K562 (cell line): ENCODE measurements around the gene CHRM4. TPM values are rescaled to one million over a fixed set of nuclear protein-coding genes. Genes with fewer than 3 reads are reported as not detected.

Experiments
- ATAC-seq: fragments of 200-7000 bp; cut with Tn5 transposase; 3 replicates; pipeline ENCODE4 v1.9.1; 2020; ENCODE audit warnings: moderate library complexity
- BruUV-seq: library from RNA; stranded (reverse); fragments of 400-500 nt; replicated peaks from 2 replicates; lab custom pipeline; 2021; lab: Mats Ljungman, UMichigan
- CTCF ChIA-PET: fragments of 300-600 bp; formaldehyde crosslinking; extraction: SDS; loops from one replicate; lab custom pipeline; 2021; ENCODE audit warnings: low intra/inter-chr PET ratio; lab: Yijun Ruan, JAX
- POLR2A ChIA-PET: fragments of 300-600, 350-650 bp; sonication (Branson Sonifier 250); formaldehyde crosslinking; extraction: SDS; loops from one replicate; lab custom pipeline; 2021; ENCODE audit warnings: antibody characterized with exemption, inconsistent platforms; lab: Yijun Ruan, JAX
- DNase-seq, 4 experiments: peaks; one replicate each; pipeline versions ENCODE4 v3.0.0 to v3.0.0-alpha.2; 2011 to 2018; ENCODE audit warnings: low spot score in 3 of 4, mixed read lengths in 3 of 4; ENCODE audit errors: extremely low read depth in 1 of 4
- FAIRE-seq: peaks from 2 replicates; lab custom pipeline; 2011; peaks lifted over from hg19 to GRCh38; lab: Jason Lieb, UNC
- H2AFZ ChIP-seq: 2 replicates; pipeline ENCODE4 v1.6.0; 2011; ENCODE audit warnings: low read depth, low read length, control low read depth, inconsistent platforms
- H3K27ac ChIP-seq: fragments of 200-600 bp; 3 replicates; pipeline ENCODE4 v1.8.0; 2011; ENCODE audit warnings: low read depth, mild to moderate bottlenecking, control low read depth, inconsistent platforms, low read length, moderate library complexity, mixed read lengths; ENCODE audit errors: extremely low read depth
- H3K27me3 ChIP-seq, 2 experiments: fragments of 300-600 bp in 1 of 2; 2 replicates in 1 of 2; 3 replicates in 1 of 2; pipeline versions ENCODE4 v1.6.0 to v1.8.0; 2011; ENCODE audit warnings: inconsistent platforms in 2 of 2, low read length in 2 of 2, mild to moderate bottlenecking in 1 of 2, mixed read lengths in 1 of 2, moderate library complexity in 1 of 2; ENCODE audit not compliant: control insufficient read depth in 2 of 2, insufficient read depth in 2 of 2
- H3K36me3 ChIP-seq: fragments of 300-600 bp; 3 replicates; pipeline ENCODE4 v1.8.0; 2011; ENCODE audit warnings: mild to moderate bottlenecking, low read length, inconsistent platforms; ENCODE audit not compliant: control insufficient read depth, insufficient read depth
- H3K4me1 ChIP-seq, 2 experiments: fragments of 200-600 bp in 1 of 2; replicated peaks in 1 of 2; 2 replicates in 1 of 2; 3 replicates in 1 of 2; pipeline versions ENCODE4 v1.5.1 to v1.8.0; 2011; ENCODE audit warnings: inconsistent platforms in 2 of 2, low read length in 2 of 2, mild to moderate bottlenecking in 1 of 2, mixed read lengths in 1 of 2, moderate library complexity in 1 of 2; ENCODE audit not compliant: control insufficient read depth in 2 of 2, insufficient read depth in 2 of 2
- H3K4me2 ChIP-seq: 2 replicates; pipeline ENCODE4 v1.6.1; 2011; ENCODE audit warnings: low read length, control low read depth, inconsistent platforms, mixed read lengths; ENCODE audit not compliant: insufficient read depth
- H3K4me3 ChIP-seq: fragments of 200-600 bp; sonication (generic), shearing (Covaris generic); 2 replicates; pipeline ENCODE4 v1.5.1; 2016; ENCODE audit warnings: control low read depth, inconsistent platforms
- H3K79me2 ChIP-seq: fragments of 200-600 bp; 3 replicates; pipeline ENCODE4 v1.8.0; 2011; ENCODE audit warnings: low read length, inconsistent platforms; ENCODE audit not compliant: control insufficient read depth, insufficient read depth
- H3K9ac ChIP-seq, 2 experiments: 2 replicates each; pipeline versions ENCODE4 v1.6.0 to v1.6.1; 2011; ENCODE audit warnings: low read depth in 2 of 2, low read length in 2 of 2, control low read depth in 1 of 2, inconsistent platforms in 1 of 2, mild to moderate bottlenecking in 1 of 2, mixed read lengths in 1 of 2; ENCODE audit not compliant: insufficient read depth in 1 of 2
- H3K9me1 ChIP-seq: one replicate; pipeline ENCODE4 v1.6.0; 2011; ENCODE audit warnings: inconsistent platforms, mild to moderate bottlenecking, low read length, moderate library complexity; ENCODE audit not compliant: control insufficient read depth, insufficient read depth
- H3K9me3 ChIP-seq: replicated peaks from 2 replicates; pipeline ENCODE4 v1.5.1; 2011; ENCODE audit warnings: low read depth, low read length, inconsistent platforms; ENCODE audit not compliant: control insufficient read depth, insufficient read depth
- H4K20me1 ChIP-seq: replicated peaks from 2 replicates; pipeline ENCODE4 v1.6.1; 2011; ENCODE audit warnings: low read length, inconsistent platforms, mixed read lengths; ENCODE audit not compliant: control insufficient read depth, insufficient read depth
- CLOCK ChIP-seq: fragments of 250-450 bp; sonication (Bioruptor Pico); IDR thresholded peaks from 2 replicates; pipeline ENCODE4 v1.4.0; 2020; ENCODE audit warnings: mild to moderate bottlenecking, moderate library complexity, borderline replicate concordance
- CREB3L1 ChIP-seq: fragments of 450-650 bp; IDR thresholded peaks from 2 replicates; pipeline ENCODE4 v1.6.1; 2014; ENCODE audit warnings: low read depth, mild to moderate bottlenecking, moderate library complexity, borderline replicate concordance
- RBM15 ChIP-seq: fragments of 200-400 bp; formaldehyde crosslinking; IDR thresholded peaks from 2 replicates; pipeline ENCODE4 v1.6.1; 2018; ENCODE audit warnings: mild to moderate bottlenecking, low read length, moderate library complexity; ENCODE audit not compliant: insufficient read depth
- U2AF1 ChIP-seq: fragments of 200-400 bp; formaldehyde crosslinking; optimal IDR thresholded peaks from 2 replicates; pipeline ENCODE3; 2017; ENCODE audit warnings: mild to moderate bottlenecking, low read depth, low read length, moderate library complexity
- ZNF695 ChIP-seq: fragments of 450-650 bp; formaldehyde crosslinking; IDR thresholded peaks from 2 replicates; pipeline ENCODE4 v1.4.0; 2020; ENCODE audit warnings: mild to moderate bottlenecking, moderate library complexity
- WGBS: fragments of 100-300 bp; shearing (Covaris generic); methylation state at CpG from one replicate; pipeline ENCODE4 v1.1.6; 2016; ENCODE audit warnings: low coverage, mixed read lengths; ENCODE audit not compliant: insufficient coverage; ENCODE audit errors: missing lambda C conversion rate; 5-methylcytosine and 5-hydroxymethylcytosine counted together
- in situ Hi-C: fragments of 300-500 bp; cut with MboI; formaldehyde crosslinking; loops from 4 replicates; pipeline ENCODE4 v1.15.0; 2018; ENCODE audit warnings: inconsistent platforms, mixed read lengths
- intact Hi-C: fragments of 100-400 bp; cut with micrococcal nuclease; formaldehyde crosslinking; loops from 2 replicates; pipeline ENCODE4 v1.14.2; 2022
- polyA plus RNA-seq, 8 experiments: library from polyadenylated mRNA; depleted of rRNA in 4 of 8; stranded (reverse) in 5 of 8; unstranded in 3 of 8; fragments of >200 nt; fragmentation: Nextera tagmentation in 2 of 8; fragmentation: Illumina TruSeq in 1 of 8; extraction: Ambion mirVana in 2 of 8; extraction: Trizol in 1 of 8; gene quantifications; 2 replicates each; pipeline versions ENCODE4 v1.2.1 to v1.2.3, GENCODE V29; 2011 to 2014; ENCODE audit warnings: inconsistent platforms in 1 of 8, missing spikeins in 1 of 8
- total RNA-seq, 7 experiments: library from RNA; depleted of rRNA in 6 of 7; stranded (reverse); fragments of >200 nt in 6 of 7; fragmentation: Illumina TruSeq in 2 of 7; extraction: Trizol in 2 of 7; gene quantifications; 2 replicates each; pipeline versions ENCODE4 v1.2.1 to v1.2.3, GENCODE V29; 2011 to 2021; ENCODE audit warnings: low replicate concordance in 1 of 7

The CHRM4 gene
- total and polyA plus RNA-seq, 9 of the 15 experiments (the other 6 are each of a cell fraction or from before 2014, with no cell fraction given) = 0.22 to 1.3 (median 0.40) TPM; not detected in 2

GRCh38 chr11:46374815-46375214, 16.8 kb downstream of the CHRM4 start:
- no peak for ATAC-seq
- ChIA-PET CTCF (interaction anchor here (0.7 kb wide), 1 partner anchor 606 kb away, joined by 3 read pairs; no protein-coding TSS in a partner anchor), POLR2A (no interaction called here)
- no TSS peak for BruUV-seq
- WGBS = 84% methylated on average over 9 of the region's 15 CpGs
- H3K4me2 ChIP-seq = no peak overlapping the region
- intact Hi-C loops = no loop called here
- no peaks in the 10 kb centered on the region for H3K9me1 ChIP-seq
- no peak for DNase-seq
- TF ChIP-seq U2AF1 (no peak), CREB3L1 (no peak), CLOCK (CRISPR knock-in tag) (no peak), ZNF695 (no peak), RBM15 (no peak)
- no peak overlapping the region for H3K9ac ChIP-seq
- H3K36me3 ChIP-seq = peaks cover 83% of the 10 kb centered on the region; the same call in 2 of the 3 replicates
- H3K27me3 ChIP-seq = no peaks in the 10 kb centered on the region
- no peaks in the 10 kb centered on the region for H4K20me1 ChIP-seq
- in situ Hi-C loops = no loop called here
- no peaks in the 10 kb centered on the region for H3K79me2 ChIP-seq
- FAIRE-seq = no peak
- H3K27ac ChIP-seq = no peak overlapping the region
- H3K4me1 ChIP-seq = peaks cover 7 to 27% of the 10 kb centered on the region in 2 experiments; a peak in 4 of 5 replicates
- no peak overlapping the region for H3K4me3 ChIP-seq
- no peak overlapping the region for H2AFZ ChIP-seq
- no peaks in the 10 kb centered on the region for H3K9me3 ChIP-seq
